Common myeloid progenitor, CD34-positive (primary cell): ENCODE measurements around the gene C8B.

Experiments used
- CTCF ChIA-PET: fragments of 350-600 bp; sonication (Branson Sonifier 250); formaldehyde crosslinking; loops from one replicate; lab custom pipeline; 2021; ENCODE audit warnings: antibody characterized with exemption; lab: Charles Lee
- POLR2A ChIA-PET: fragments of 350-600 bp; sonication (Branson Sonifier 250); formaldehyde crosslinking; loops from one replicate; lab custom pipeline; 2021; ENCODE audit warnings: antibody characterized with exemption; lab: Charles Lee
- DNase-seq, 3 donors: peaks; one replicate each; pipeline versions ENCODE4 v3.0.0 to v3.0.0-alpha.2; 2013
- H3K27ac ChIP-seq, 2 experiments: 1 replicate in 1 of 2; 2 replicates in 1 of 2; pipeline ENCODE4 v1.7.0; 2013; ENCODE audit warnings: inconsistent platforms in 2 of 2, low read length in 2 of 2, mild to moderate bottlenecking in 2 of 2, low read depth in 1 of 2, moderate library complexity in 1 of 2; ENCODE audit not compliant: severe bottlenecking in 2 of 2, insufficient read depth in 1 of 2, poor library complexity in 1 of 2
- H3K27me3 ChIP-seq, 5 experiments: replicated peaks in 2 of 5; 1 replicate in 3 of 5; 2 replicates in 2 of 5; pipeline versions ENCODE4 v1.6.1 to v1.7.0; 2013; ENCODE audit warnings: low read length in 4 of 5, mild to moderate bottlenecking in 2 of 5, moderate library complexity in 2 of 5, inconsistent platforms in 1 of 5; ENCODE audit not compliant: insufficient read depth in 5 of 5, control insufficient read depth in 4 of 5
- H3K36me3 ChIP-seq, 4 experiments: 1 replicate in 2 of 4; 2 replicates in 2 of 4; pipeline versions ENCODE4 v1.6.1 to v1.7.0; 2013; ENCODE audit warnings: low read length in 3 of 4, control low read depth in 1 of 4, mild to moderate bottlenecking in 1 of 4; ENCODE audit not compliant: control insufficient read depth in 4 of 4, insufficient read depth in 4 of 4
- H3K4me1 ChIP-seq, 4 experiments: 1 replicate in 3 of 4; 2 replicates in 1 of 4; pipeline versions ENCODE4 v1.6.1 to v1.7.1; 2013; ENCODE audit warnings: low read length in 3 of 4, mild to moderate bottlenecking in 3 of 4, control low read depth in 1 of 4, inconsistent platforms in 1 of 4, moderate library complexity in 1 of 4; ENCODE audit not compliant: control insufficient read depth in 4 of 4, insufficient read depth in 4 of 4; ENCODE audit errors: control extremely low read depth in 1 of 4
- H3K4me3 ChIP-seq, 7 experiments: 1 replicate in 4 of 7; 2 replicates in 3 of 7; pipeline versions ENCODE4 v1.5.1 to v1.7.0; 2013; ENCODE audit warnings: mild to moderate bottlenecking in 7 of 7, low read length in 6 of 7, moderate library complexity in 6 of 7, inconsistent platforms in 2 of 7, low read depth in 2 of 7, control low read depth in 1 of 7; ENCODE audit not compliant: insufficient read depth in 4 of 7, control insufficient read depth in 1 of 7; ENCODE audit errors: extremely low read depth in 1 of 7
- H3K9me3 ChIP-seq, 5 experiments: 1 replicate in 4 of 5; 2 replicates in 1 of 5; pipeline versions ENCODE4 v1.6.1 to v1.7.1; 2013; ENCODE audit warnings: low read length in 4 of 5, mild to moderate bottlenecking in 2 of 5, inconsistent platforms in 1 of 5, low read depth in 1 of 5, moderate library complexity in 1 of 5; ENCODE audit not compliant: control insufficient read depth in 4 of 5, insufficient read depth in 2 of 5; ENCODE audit errors: control extremely low read depth in 1 of 5
- WGBS: methylation state at CpG from one replicate; pipeline ENCODE4 v1.1.5; 2013; ENCODE audit not compliant: insufficient coverage; 5-methylcytosine and 5-hydroxymethylcytosine counted together

Gene C8B

GRCh38 chr1:56973923-56974742 is 8.3 kb upstream of the C8B start:
- Histone ChIP-seq H3K9me3 (peaks cover 0 to 2% (median 0%) of the 10 kb centered on the region in 5 experiments), H3K27me3 (peaks cover 0 to 4% (median 0%) of the 10 kb centered on the region in 5 experiments), H3K4me1 (no peaks in the 10 kb centered on the region), H3K27ac (no peak overlapping the region), H3K4me3 (no peak overlapping the region), H3K36me3 (no peaks in the 10 kb centered on the region)
- DNase-seq: peak in 1 of 3 donors; percentile 4
- ChIA-PET CTCF (no interaction called here), POLR2A (no interaction called here)
- 93% methylated on average over 5 of the region's 5 CpGs for WGBS

GRCh38 chr1:56972976-56973375 is 7.2 kb upstream of the C8B start:
- H3K4me1 ChIP-seq: no peaks in the 10 kb centered on the region
- H3K4me3 ChIP-seq: no peak overlapping the region
- H3K9me3 ChIP-seq: peaks cover 0 to 2% (median 0%) of the 10 kb centered on the region in 5 experiments
- DNase-seq: no peak
- WGBS: no CpG with 5 or more reads among the region's 1 CpG
- H3K36me3 ChIP-seq: no peaks in the 10 kb centered on the region
- H3K27me3 ChIP-seq: peaks cover 0 to 3% (median 0%) of the 10 kb centered on the region in 5 experiments
- H3K27ac ChIP-seq: no peak overlapping the region
- CTCF ChIA-PET: no interaction called here
- POLR2A ChIA-PET: no interaction called here

DNA sequence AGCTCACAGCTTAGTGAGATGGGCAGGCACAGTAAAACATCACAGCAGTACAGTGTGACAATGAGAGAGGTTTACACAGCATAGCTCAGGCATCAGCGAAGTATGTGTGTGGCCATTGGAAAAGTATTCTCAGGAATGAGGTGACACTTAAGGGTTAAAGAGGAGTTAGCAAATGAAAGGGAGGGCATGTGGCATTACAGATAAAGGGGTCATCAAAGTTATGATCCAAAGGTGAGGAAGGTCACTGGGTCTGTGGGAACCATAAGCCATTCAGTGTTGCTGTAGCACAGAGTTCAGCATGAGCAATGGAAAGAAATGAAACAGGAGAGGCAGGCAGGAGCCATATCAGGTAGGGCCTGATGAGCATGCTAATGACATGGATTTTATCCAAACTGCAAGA is 4.5 kb upstream of the C8B start:
- DNase-seq: no peak
- H3K27me3 ChIP-seq: peaks cover 0 to 3% (median 0%) of the 10 kb centered on the region in 5 experiments
- CTCF ChIA-PET: no interaction called here
- H3K27ac ChIP-seq: no peak overlapping the region
- H3K9me3 ChIP-seq: peaks cover 0 to 2% (median 0%) of the 10 kb centered on the region in 5 experiments
- H3K4me1 ChIP-seq: no peaks in the 10 kb centered on the region
- POLR2A ChIA-PET: no interaction called here
- no peaks in the 10 kb centered on the region for H3K36me3 ChIP-seq
- 100% methylated on average over 1 of the region's 1 CpG for WGBS
- H3K4me3 ChIP-seq: no peak overlapping the region

GRCh38 chr1:56968878-56969495 is 3.2 kb upstream of the C8B start:
- CTCF ChIA-PET: no interaction called here
- POLR2A ChIA-PET: no interaction called here
- WGBS: 100% methylated on average over 2 of the region's 2 CpGs

GRCh38 chr1:56967900-56968832 is 2.4 kb upstream of the C8B start:
- H3K27me3 ChIP-seq: peaks cover 0 to 3% (median 0%) of the 10 kb centered on the region in 5 experiments
- ChIA-PET CTCF (interaction anchor here (0.9 kb wide), 1 partner anchor 136 kb away, joined by 3 read pairs; no protein-coding TSS in a partner anchor), POLR2A (no interaction called here)
- no peak overlapping the region for H3K4me3 ChIP-seq
- WGBS: 67% methylated on average over 10 of the region's 15 CpGs
- no peak for DNase-seq
- H3K27ac ChIP-seq: no peak overlapping the region
- peaks cover 0 to 2% (median 0%) of the 10 kb centered on the region in 5 experiments for H3K9me3 ChIP-seq
- no peaks in the 10 kb centered on the region for H3K4me1 ChIP-seq
- no peaks in the 10 kb centered on the region for H3K36me3 ChIP-seq

More at GRCh38 chr1:56968878-56969495, 3.2 kb upstream of the C8B start:
- Histone ChIP-seq H3K4me3 (no peak overlapping the region), H3K27ac (no peak overlapping the region), H3K36me3 (no peaks in the 10 kb centered on the region), H3K27me3 (peaks cover 0 to 3% (median 0%) of the 10 kb centered on the region in 5 experiments), H3K9me3 (peaks cover 0 to 2% (median 0%) of the 10 kb centered on the region in 5 experiments), H3K4me1 (no peaks in the 10 kb centered on the region)
- DNase-seq: no peak

GRCh38 chr1:56967355-56967754 is 1.5 kb upstream of the C8B start:
- H3K27me3 ChIP-seq: peaks cover 0 to 3% (median 0%) of the 10 kb centered on the region in 5 experiments
- 67% methylated on average over 3 of the region's 3 CpGs for WGBS
- POLR2A ChIA-PET: no interaction called here
- H3K4me1 ChIP-seq: no peaks in the 10 kb centered on the region
- no peak overlapping the region for H3K4me3 ChIP-seq
- DNase-seq: no peak
- H3K9me3 ChIP-seq: peaks cover 0 to 2% (median 0%) of the 10 kb centered on the region in 5 experiments
- H3K36me3 ChIP-seq: no peaks in the 10 kb centered on the region
- no peak overlapping the region for H3K27ac ChIP-seq
- CTCF ChIA-PET: no interaction called here
